HG03039 (cell line): Measurements from ENCODE around the gene ATP2B1.

Source experiments
- ATAC-seq: cut with Tn5 transposase; IDR thresholded peaks from one replicate; pipeline ENCODE4 v1.9.1; 2021; ENCODE audit warnings: mild to moderate bottlenecking, moderate library complexity; ENCODE audit not compliant: unreplicated experiment

ATP2B1 gene

GRCh38 chr12:89662623-89663022 is 46.0 kb downstream of the ATP2B1 start:
- no peak for ATAC-seq

- no peak for ATAC-seq
Measured at GRCh38 chr12:89661706-89662330, 46.8 kb downstream of the ATP2B1 start.

GRCh38 chr12:89657739-89658138 is 50.9 kb downstream of the ATP2B1 start:
- ATAC-seq = no peak

DNA sequence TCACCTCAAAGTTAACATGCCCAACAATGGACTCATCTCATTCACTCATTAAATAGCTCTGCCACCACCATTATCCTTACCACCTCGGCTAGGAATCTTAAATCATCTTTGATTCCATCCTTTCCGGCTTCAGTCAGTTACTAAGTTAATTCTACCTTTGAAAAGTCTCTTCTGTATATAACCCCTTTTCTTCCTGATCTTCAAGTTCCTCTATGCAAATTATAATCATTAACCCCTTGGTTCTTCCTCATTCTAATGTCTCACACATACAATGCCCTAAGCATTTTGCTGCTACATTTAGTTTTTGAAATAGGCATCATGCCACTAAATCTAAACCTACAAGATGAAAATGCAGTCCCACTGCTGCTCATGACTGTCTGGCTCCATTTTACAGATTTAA is 51.6 kb downstream of the ATP2B1 start:
- ATAC-seq = no peak

- ATAC-seq = no peak
Measured at GRCh38 chr12:89655841-89656240, 52.8 kb downstream of the ATP2B1 start.

- ATAC-seq = no peak
Measured at GRCh38 chr12:89651192-89651591, 57.4 kb downstream of the ATP2B1 start.

- no peak for ATAC-seq
Measured at GRCh38 chr12:89650239-89650638, 58.4 kb downstream of the ATP2B1 start.

DNA sequence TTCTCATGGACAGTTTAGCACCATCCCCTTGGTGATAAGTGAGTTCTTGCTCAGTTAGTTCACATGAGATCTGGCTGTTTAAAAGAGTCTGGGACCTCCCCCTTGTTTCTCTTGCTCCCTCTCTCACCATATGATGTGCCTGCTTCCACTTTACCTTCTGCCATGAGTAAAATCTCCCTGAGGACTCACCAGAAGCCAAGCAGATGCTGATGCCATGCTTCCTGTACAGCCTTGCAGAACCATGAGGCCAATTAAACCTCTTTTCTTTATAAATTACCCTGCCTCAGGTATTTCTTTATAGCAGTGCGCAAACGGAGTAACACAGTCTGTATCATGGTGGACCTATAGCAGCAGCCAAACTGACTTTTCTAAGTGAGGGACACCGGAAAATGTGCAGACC is 58.8 kb downstream of the ATP2B1 start:
- ATAC-seq = no peak

- no peak for ATAC-seq
Measured at GRCh38 chr12:89649139-89649538, 59.5 kb downstream of the ATP2B1 start.

DNA sequence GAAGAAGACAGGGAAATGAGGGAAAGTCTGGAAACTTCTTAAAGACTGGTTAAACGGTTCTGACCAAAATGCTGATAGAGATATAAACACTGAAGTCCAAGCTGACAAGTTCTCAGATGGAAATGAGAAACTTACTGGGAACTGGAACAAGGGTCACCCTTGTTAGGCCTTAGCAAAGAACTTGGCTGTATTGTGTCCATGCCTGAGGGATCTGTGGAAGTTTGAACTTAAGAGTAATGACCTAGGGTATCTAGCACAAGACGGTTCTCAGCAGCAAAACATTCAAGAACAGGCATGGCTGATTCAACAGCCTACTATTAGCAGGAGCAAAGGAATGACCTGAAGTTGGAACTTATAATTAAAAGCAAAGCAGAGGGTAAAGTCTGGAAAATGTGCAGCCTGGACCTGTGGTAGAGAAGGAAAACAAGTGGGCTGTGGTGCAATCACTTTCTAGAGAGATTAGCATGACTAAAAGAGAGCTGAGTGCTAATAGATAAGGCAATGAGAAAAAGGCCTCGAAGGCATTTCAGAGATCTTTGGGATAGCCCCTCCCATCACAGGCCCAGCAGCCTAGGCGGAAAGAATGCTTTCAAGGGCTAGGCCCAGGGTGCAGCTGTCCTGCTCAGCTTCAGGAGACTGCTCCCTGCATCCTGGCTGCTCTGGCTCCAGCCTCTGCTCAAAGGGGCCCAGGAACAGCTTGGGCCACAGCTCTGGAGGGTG is 60.3 kb downstream of the ATP2B1 start:
- ATAC-seq = no peak

DNA sequence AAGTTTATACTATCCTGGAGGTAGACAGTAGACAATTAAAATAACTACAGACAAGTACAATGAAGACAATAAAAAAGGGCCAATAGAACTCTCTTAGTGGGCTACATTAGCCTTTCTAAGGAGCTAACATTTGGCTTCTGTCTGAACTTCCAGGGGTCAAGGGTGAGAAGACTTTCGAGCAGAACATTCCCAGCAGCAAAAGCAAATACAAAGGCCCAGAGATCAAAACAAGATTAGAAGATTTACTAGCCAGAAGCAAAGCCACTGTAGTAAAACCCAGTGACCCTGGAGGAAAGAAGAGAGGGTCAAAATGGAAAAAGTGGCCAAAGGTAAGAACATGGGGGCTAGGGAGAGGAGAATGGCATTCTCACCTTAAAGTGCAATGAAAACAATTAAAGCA is 63.2 kb downstream of the ATP2B1 start:
- ATAC-seq = no peak

DNA sequence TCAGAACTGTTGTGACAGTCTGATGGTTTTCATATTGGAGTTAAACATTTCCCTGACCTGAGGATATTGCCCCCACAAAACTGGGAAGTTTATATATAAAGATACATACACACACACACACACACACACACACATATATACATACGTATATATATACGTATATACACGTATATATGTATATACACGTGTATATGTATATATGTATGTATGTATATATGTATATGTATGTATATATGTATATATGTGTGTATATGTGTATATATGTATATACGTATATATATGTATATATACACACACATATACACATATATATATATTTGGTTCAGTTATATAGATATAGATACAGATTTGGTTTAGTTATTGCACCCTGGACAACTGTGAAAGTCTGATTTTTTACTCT is 65.7 kb downstream of the ATP2B1 start:
- ATAC-seq = no peak

DNA sequence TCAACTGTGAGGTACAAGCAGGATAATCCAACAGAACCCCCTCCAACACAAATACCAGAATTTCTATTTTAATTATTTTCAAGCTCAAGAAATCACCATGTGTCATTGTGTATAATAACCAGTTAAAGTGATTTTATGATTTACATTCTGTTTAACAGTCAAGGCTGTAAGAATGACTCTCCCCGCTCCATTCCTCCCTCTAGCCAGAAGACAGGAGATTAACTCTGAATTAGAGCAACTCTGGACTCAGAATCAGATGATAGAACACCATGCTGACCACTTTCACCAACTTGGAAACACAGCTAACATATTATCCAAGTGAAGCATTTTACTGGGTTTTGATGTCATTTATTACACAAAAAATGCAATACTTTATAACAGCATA is 71.9 kb downstream of the ATP2B1 start:
- no peak for ATAC-seq

DNA sequence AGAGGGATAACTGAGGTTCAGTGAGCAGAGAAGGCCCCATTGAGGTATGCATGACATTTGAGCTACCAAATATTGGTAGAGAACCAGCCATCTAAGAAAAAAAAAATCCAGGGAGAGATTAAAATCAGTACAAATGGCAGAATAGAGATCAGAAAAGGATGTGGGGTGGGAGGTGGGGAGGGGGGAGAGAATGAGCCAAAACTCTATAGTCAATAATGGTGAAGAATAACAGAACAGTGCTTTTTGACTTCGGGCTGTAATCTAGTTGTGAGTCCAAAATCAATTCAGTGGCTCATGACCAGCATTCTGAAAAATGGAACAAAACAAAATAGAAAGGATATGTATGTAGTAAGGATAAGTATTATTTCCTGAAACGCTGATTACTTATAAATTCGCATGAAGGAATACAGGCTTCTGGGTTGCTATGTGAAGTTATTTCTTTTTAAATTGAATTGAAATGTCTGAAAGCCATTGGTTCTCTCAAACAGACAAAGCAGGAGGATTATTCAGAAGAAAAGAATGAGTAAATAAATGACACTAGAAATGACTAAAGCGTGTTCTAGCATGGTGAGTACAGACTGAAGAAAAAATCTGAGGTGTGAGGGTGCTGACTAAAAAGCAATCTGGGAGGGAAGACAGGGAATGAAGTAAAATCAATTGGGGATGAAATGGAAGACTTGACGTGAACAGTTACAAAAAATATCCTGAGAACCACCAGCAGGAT is 72.4 kb downstream of the ATP2B1 start:
- ATAC-seq = no peak

DNA sequence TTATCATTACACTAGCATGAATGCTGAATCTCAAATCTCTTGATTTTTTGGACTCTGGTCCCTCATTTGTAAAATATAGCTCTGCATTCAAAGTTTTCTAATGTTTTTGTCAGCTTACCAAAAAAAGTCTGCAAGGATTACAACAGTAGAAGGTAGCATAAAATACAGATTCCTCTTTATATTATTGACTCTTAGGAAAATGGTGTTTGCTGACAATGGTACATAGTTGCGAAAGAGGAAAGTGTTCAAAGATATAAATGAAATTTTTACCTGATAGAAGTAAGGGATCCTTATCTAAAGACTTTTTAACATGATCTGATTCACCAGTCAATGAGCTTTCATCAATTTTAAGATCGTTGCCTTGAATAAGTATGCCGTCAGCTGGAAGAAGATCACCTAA is 74.1 kb downstream of the ATP2B1 start:
- no peak for ATAC-seq

- no peak for ATAC-seq
Measured at GRCh38 chr12:89632778-89633177, 75.9 kb downstream of the ATP2B1 start.

DNA sequence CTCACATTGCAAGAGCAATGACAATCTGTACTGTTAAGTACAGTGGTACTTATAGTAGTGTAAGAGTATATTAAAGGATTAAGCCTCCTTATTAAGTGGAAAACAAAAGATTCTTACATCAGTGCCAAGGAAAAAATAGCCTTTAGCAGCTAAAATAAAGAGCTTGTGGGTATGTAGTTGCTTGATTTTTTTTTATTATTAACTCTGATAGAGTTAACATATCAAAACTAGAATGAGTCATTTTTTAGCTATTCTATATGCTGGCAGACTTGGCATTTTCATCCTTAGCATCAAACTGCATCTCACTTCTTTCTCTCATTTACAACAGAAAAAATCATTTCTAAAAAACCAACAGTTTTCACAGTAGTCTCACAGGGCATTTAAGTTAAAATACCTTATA is 86.5 kb downstream of the ATP2B1 start:
- no peak for ATAC-seq

GRCh38 chr12:89621521-89621920 is 87.1 kb downstream of the ATP2B1 start:
- ATAC-seq = no peak

- ATAC-seq = no peak
Measured at GRCh38 chr12:89619764-89620163, 88.9 kb downstream of the ATP2B1 start.

DNA sequence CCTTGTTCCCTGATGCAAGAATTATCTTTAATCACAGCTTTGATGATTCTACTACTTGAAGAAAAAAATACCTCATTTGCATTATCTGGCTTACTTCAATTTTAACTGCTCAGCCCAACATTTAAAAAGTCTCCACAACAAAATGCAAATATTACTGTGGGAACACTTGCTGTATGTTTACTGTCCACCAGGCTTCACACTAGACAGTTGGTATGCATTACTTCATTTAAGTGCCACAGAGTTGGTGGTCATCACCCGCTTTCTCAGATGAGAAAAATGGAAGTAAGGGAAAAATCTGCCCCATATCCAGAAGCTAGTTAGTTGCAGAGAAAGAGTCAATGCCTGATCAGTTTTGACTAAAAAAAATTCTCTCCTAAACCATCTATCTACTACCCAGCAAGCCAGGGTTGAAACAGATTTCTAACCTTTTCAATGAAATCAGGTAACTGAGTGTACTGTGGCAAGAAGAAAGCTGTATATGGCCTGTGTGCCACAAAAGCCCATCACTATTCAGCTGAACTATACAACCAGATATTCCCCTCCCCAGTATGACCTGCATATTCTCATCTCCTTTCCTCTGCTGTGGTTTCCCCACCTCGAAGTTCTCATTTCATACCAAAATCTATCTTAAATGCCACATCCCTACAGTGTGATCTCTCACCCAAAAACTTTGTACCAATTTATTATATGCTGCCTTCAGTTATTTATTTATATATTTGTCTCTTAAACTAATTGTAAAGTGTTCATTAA is 90.3 kb downstream of the ATP2B1 start:
- no peak for ATAC-seq

DNA sequence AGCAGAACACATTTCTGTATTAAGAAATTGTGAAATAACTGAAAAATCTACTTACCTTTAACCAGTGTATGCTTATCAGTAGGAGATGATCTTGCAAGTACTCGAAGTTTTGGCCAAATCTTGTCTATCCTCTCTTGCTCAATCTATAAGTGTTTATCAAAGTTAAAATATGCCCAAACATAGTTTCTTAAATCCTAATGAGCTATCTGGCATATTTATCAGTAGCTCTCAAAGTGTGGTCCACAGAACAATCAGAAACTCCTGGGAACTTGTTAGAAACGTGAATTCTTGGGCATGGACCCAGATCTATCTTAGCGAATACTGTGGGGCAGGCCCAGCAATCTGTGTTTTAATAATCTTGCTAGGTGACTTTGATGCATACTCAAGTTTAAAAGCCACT is 98.3 kb downstream of the ATP2B1 start:
- ATAC-seq = no peak

DNA sequence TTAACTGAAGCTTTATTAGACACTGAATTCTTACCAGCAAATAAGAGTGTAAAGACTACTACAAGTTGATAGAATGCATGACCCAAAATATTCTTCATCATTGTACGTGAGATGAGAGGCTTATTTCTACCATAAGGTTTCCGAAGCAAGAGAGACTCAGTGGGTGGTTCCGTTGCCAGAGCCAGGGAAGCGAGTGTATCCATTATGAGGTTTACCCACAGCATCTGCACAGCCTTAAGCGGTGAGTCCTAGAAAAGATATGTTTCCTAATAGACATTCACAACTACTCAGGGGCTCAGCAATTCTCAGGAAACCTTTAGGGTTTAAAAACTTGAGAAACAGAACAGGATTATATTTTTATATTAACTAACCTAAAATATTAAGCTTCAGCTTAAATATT is 105.0 kb downstream of the ATP2B1 start:
- ATAC-seq = no peak
